Measurements from ENCODE around the gene ADK. TPM values are rescaled to one million over a fixed set of nuclear protein-coding genes. Genes with fewer than 3 reads are reported as not detected.

ADK gene
- total RNA-seq, 1 donor from 2014 or later, result 28.5 TPM

- no peak for TF ChIP-seq CTCF (conservative IDR thresholded peaks at IDR 0.05)
- DNase-seq (ENCODE audit: extremely low spot score, unreplicated experiment), result no peak
Observed at GRCh38 chr10:74718208-74718607, 567.2 kb downstream of the ADK start.

GRCh38 chr10:74728225-74728624, 577.2 kb downstream of the ADK start:
- H3K9me3 Mint-ChIP-seq, result peaks cover 18% of the 10 kb centered on the region
- DNase-seq (ENCODE audit: extremely low spot score, unreplicated experiment), result no peak
- no peaks in the 10 kb centered on the region for H3K27me3 Mint-ChIP-seq
- no peaks in the 10 kb centered on the region for H3K4me1 Mint-ChIP-seq (ENCODE audit: unreplicated experiment)
- H3K36me3 Mint-ChIP-seq, result no peaks in the 10 kb centered on the region
- no peak for TF ChIP-seq CTCF (conservative IDR thresholded peaks at IDR 0.05)
- no peak overlapping the region for H3K4me3 Mint-ChIP-seq
- H3K27ac Mint-ChIP-seq, result no peak overlapping the region

More at GRCh38 chr10:74718208-74718607, 567.2 kb downstream of the ADK start:
- H3K9me3 Mint-ChIP-seq, result peaks cover 4% of the 10 kb centered on the region
- H3K27ac Mint-ChIP-seq, result no peak overlapping the region
- H3K27me3 Mint-ChIP-seq, result peaks cover 3% of the 10 kb centered on the region
- H3K4me1 Mint-ChIP-seq (ENCODE audit: unreplicated experiment), result no peaks in the 10 kb centered on the region
- H3K4me3 Mint-ChIP-seq, result no peak overlapping the region
- peaks cover 19% of the 10 kb centered on the region for H3K36me3 Mint-ChIP-seq

- H3K9me3 Mint-ChIP-seq, result peaks cover 18% of the 10 kb centered on the region
- no peak for DNase-seq (ENCODE audit: extremely low spot score, unreplicated experiment)
- no peak overlapping the region for H3K4me3 Mint-ChIP-seq
- H3K27ac Mint-ChIP-seq, result no peak overlapping the region
- no peak for TF ChIP-seq CTCF (conservative IDR thresholded peaks at IDR 0.05)
- no peaks in the 10 kb centered on the region for H3K4me1 Mint-ChIP-seq (ENCODE audit: unreplicated experiment)
- H3K27me3 Mint-ChIP-seq, result no peaks in the 10 kb centered on the region
- no peaks in the 10 kb centered on the region for H3K36me3 Mint-ChIP-seq
Observed at GRCh38 chr10:74730246-74730645, 579.2 kb downstream of the ADK start.

GRCh38 chr10:74733612-74734011, 582.6 kb downstream of the ADK start:
- no peaks in the 10 kb centered on the region for H3K36me3 Mint-ChIP-seq
- H3K4me3 Mint-ChIP-seq, result no peak overlapping the region
- no peak overlapping the region for H3K27ac Mint-ChIP-seq
- no peaks in the 10 kb centered on the region for H3K27me3 Mint-ChIP-seq
- no peak for TF ChIP-seq CTCF (conservative IDR thresholded peaks at IDR 0.05)
- no peak for DNase-seq (ENCODE audit: extremely low spot score, unreplicated experiment)
- H3K4me1 Mint-ChIP-seq (ENCODE audit: unreplicated experiment), result no peaks in the 10 kb centered on the region
- H3K9me3 Mint-ChIP-seq, result peaks cover 14% of the 10 kb centered on the region

- H3K4me1 Mint-ChIP-seq (ENCODE audit: unreplicated experiment), result no peaks in the 10 kb centered on the region
- no peaks in the 10 kb centered on the region for H3K27me3 Mint-ChIP-seq
- no peak overlapping the region for H3K27ac Mint-ChIP-seq
- no peak for TF ChIP-seq CTCF (conservative IDR thresholded peaks at IDR 0.05)
- H3K9me3 Mint-ChIP-seq, result peaks cover 14% of the 10 kb centered on the region
- H3K4me3 Mint-ChIP-seq, result no peak overlapping the region
- no peak for DNase-seq (ENCODE audit: extremely low spot score, unreplicated experiment)
- no peaks in the 10 kb centered on the region for H3K36me3 Mint-ChIP-seq
Observed at GRCh38 chr10:74736029-74736428, 585.0 kb downstream of the ADK start.

GRCh38 chr10:74738052-74738451, 587.0 kb downstream of the ADK start:
- H3K9me3 Mint-ChIP-seq, result no peaks in the 10 kb centered on the region
- no peak overlapping the region for H3K4me3 Mint-ChIP-seq
- H3K27ac Mint-ChIP-seq, result no peak overlapping the region
- H3K36me3 Mint-ChIP-seq, result no peaks in the 10 kb centered on the region
- no peaks in the 10 kb centered on the region for H3K4me1 Mint-ChIP-seq (ENCODE audit: unreplicated experiment)
- DNase-seq (ENCODE audit: extremely low spot score, unreplicated experiment), result peak; percentile 11
- H3K27me3 Mint-ChIP-seq, result no peaks in the 10 kb centered on the region
- no peak for TF ChIP-seq CTCF (conservative IDR thresholded peaks at IDR 0.05)
